Activated naive CD4-positive, alpha-beta T cell (primary cell): Measurements from ENCODE around the gene RIPPLY2.
"Not testable (repeated sequence)": the region's sequence is repeated elsewhere in the genome, so short reads cannot be mapped to it uniquely, and the experiment has no call there.

Experiments
- DNase-seq, 4 experiments: peaks; one replicate each; lab custom pipeline; 2025; lab: John Stamatoyannopoulos, UW

RIPPLY2 gene

GRCh38 chr6:83860359-83860755 is 7.2 kb downstream of the RIPPLY2 start:
- DNase-seq, result no peak

- DNase-seq, result no peak
Measured at GRCh38 chr6:83860782-83861495, 7.8 kb downstream of the RIPPLY2 start.

GRCh38 chr6:83862776-83863471 is 9.8 kb downstream of the RIPPLY2 start:
- DNase-seq, result no peak

- DNase-seq, result no peak
Measured at GRCh38 chr6:83867043-83867442, 13.9 kb downstream of the RIPPLY2 start.

- DNase-seq, result no peak
Measured at GRCh38 chr6:83867527-83868161, 14.5 kb downstream of the RIPPLY2 start.

GRCh38 chr6:83868639-83869038 is 15.5 kb downstream of the RIPPLY2 start:
- no peak for DNase-seq

- DNase-seq, result no peak
Measured at GRCh38 chr6:83870649-83871048, 17.5 kb downstream of the RIPPLY2 start.

GRCh38 chr6:83872386-83873118 is 19.4 kb downstream of the RIPPLY2 start:
- no peak for DNase-seq

- DNase-seq, result no peak
Measured at GRCh38 chr6:83873869-83874268, 20.7 kb downstream of the RIPPLY2 start.

- DNase-seq, result no peak
Measured at GRCh38 chr6:83875843-83876242, 22.7 kb downstream of the RIPPLY2 start.

GRCh38 chr6:83878902-83879644 is 25.9 kb downstream of the RIPPLY2 start:
- no peak for DNase-seq

- no peak for DNase-seq
Measured at GRCh38 chr6:83879746-83880145, 26.6 kb downstream of the RIPPLY2 start.

GRCh38 chr6:83883240-83883639 is 30.1 kb downstream of the RIPPLY2 start:
- DNase-seq, result no peak

- no peak for DNase-seq
Measured at GRCh38 chr6:83884523-83884922, 31.4 kb downstream of the RIPPLY2 start.

- DNase-seq, result no peak
Measured at GRCh38 chr6:83885984-83886383, 32.8 kb downstream of the RIPPLY2 start.

GRCh38 chr6:83889621-83890020 is 36.5 kb downstream of the RIPPLY2 start:
- DNase-seq, result no peak

GRCh38 chr6:83890520-83890919 is 37.4 kb downstream of the RIPPLY2 start:
- no peak for DNase-seq

GRCh38 chr6:83891586-83891985 is 38.4 kb downstream of the RIPPLY2 start:
- DNase-seq, result no peak

GRCh38 chr6:83893024-83893423 is 39.9 kb downstream of the RIPPLY2 start:
- no peak for DNase-seq

- DNase-seq, result not testable (repeated sequence)
Measured at GRCh38 chr6:83897094-83897493, 43.9 kb downstream of the RIPPLY2 start.

GRCh38 chr6:83901624-83902023 is 48.5 kb downstream of the RIPPLY2 start:
- no peak for DNase-seq

GRCh38 chr6:83904395-83904794 is 51.2 kb downstream of the RIPPLY2 start:
- no peak for DNase-seq
